PC-3 (cell line): ENCODE data around the gene OSBPL1A. TPM values are rescaled to one million over a fixed set of nuclear protein-coding genes. Genes with fewer than 3 reads are reported as not detected.
"Not testable (repeated sequence)": the region's sequence is repeated elsewhere in the genome, so short reads cannot be mapped to it uniquely, and the experiment has no call there.

Experiments used
- ATAC-seq: fragments of 200-7000 bp; cut with Tn5 transposase; 2 replicates; pipeline ENCODE4 v1.9.1; 2020; ENCODE audit warnings: mild to moderate bottlenecking, moderate library complexity
- BruUV-seq: library from RNA; stranded (reverse); fragments of 400-500 nt; replicated peaks from 2 replicates; lab custom pipeline; 2021; lab: Mats Ljungman, UMichigan
- CTCF ChIA-PET: fragments of 300-600 bp; sonication (Branson Sonifier 250); formaldehyde crosslinking; loops from one replicate; lab custom pipeline; 2022; ENCODE audit warnings: antibody characterized with exemption; lab: Charles Lee
- POLR2A ChIA-PET: fragments of 300-600 bp; sonication (Branson Sonifier 250); formaldehyde crosslinking; loops from one replicate; lab custom pipeline; 2022; ENCODE audit warnings: antibody characterized with exemption; ENCODE audit not compliant: unreplicated experiment; lab: Charles Lee
- DNase-seq: peaks from one replicate; pipeline ENCODE4 v3.0.0-alpha.2; 2015
- H2AFZ ChIP-seq: fragments of 300-600 bp; sonication (generic); 2 replicates; pipeline ENCODE4 v1.6.0; 2016; ENCODE audit warnings: antibody characterized with exemption, low read length
- H3F3A ChIP-seq: fragments of 300-600 bp; sonication (generic); one replicate; pipeline ENCODE4 v1.6.0; 2017; ENCODE audit warnings: antibody characterized with exemption, low read length, control low read depth, mild to moderate bottlenecking; ENCODE audit not compliant: unreplicated experiment
- H3K27ac ChIP-seq: fragments of 300-600 bp; sonication (generic); 2 replicates; pipeline ENCODE4 v1.5.1; 2016; ENCODE audit warnings: mild to moderate bottlenecking, low read length
- H3K27me3 ChIP-seq: fragments of 300-600 bp; sonication (generic); 2 replicates; pipeline ENCODE4 v1.6.1; 2016; ENCODE audit warnings: low read length, mixed read lengths
- H3K36me3 ChIP-seq: fragments of 300-600 bp; sonication (generic); 2 replicates; pipeline ENCODE4 v1.6.1; 2016; ENCODE audit warnings: low read depth, mixed run types, low read length, mixed read lengths
- H3K4me1 ChIP-seq: fragments of 300-600 bp; sonication (generic); 2 replicates; pipeline ENCODE4 v1.5.1; 2016; ENCODE audit warnings: low read length; ENCODE audit not compliant: insufficient read depth
- H3K4me2 ChIP-seq: fragments of 300-600 bp; sonication (generic); 2 replicates; pipeline ENCODE4 v1.6.0; 2016; ENCODE audit warnings: low read length
- H3K4me3 ChIP-seq: fragments of 300-600 bp; sonication (generic); 2 replicates; pipeline ENCODE4 v1.5.1; 2016; ENCODE audit warnings: mild to moderate bottlenecking, low read length, mixed read lengths
- H3K79me2 ChIP-seq: fragments of 300-600 bp; sonication (generic); 2 replicates; pipeline ENCODE4 v1.6.1; 2017; ENCODE audit warnings: low read length, mixed read lengths
- H3K9ac ChIP-seq: fragments of 300-600 bp; sonication (generic); 2 replicates; pipeline ENCODE4 v1.6.0; 2016; ENCODE audit warnings: mild to moderate bottlenecking, low read length
- H3K9me2 ChIP-seq: fragments of 300-600 bp; sonication (generic); replicated peaks from 2 replicates; pipeline ENCODE4 v1.6.1; 2016; ENCODE audit warnings: mixed run types, low read length, mixed read lengths
- H3K9me3 ChIP-seq: fragments of 300-600 bp; sonication (generic); 2 replicates; pipeline ENCODE4 v1.6.1; 2016; ENCODE audit warnings: low read length, mixed read lengths
- H4K20me1 ChIP-seq: fragments of 300-600 bp; sonication (generic); 2 replicates; pipeline ENCODE4 v1.6.1; 2016; ENCODE audit warnings: low read length, mixed read lengths
- EZH2 ChIP-seq: fragments of 300-600 bp; sonication (generic); IDR thresholded peaks from one replicate; pipeline ENCODE4 v1.6.1; 2017; ENCODE audit warnings: antibody characterized with exemption, mild to moderate bottlenecking, low read length; ENCODE audit not compliant: unreplicated experiment
- EZH2phosphoT487 ChIP-seq: fragments of 300-600 bp; sonication (generic); IDR thresholded peaks from 2 replicates; pipeline ENCODE4 v1.6.1; 2018; ENCODE audit warnings: mild to moderate bottlenecking, antibody characterized with exemption, low read length, borderline replicate concordance
- intact Hi-C: fragments of 100-400 bp; cut with micrococcal nuclease; formaldehyde crosslinking; loops from 2 replicates; pipeline ENCODE4 v1.9.0; 2023
- total RNA-seq: library from RNA; depleted of rRNA; stranded (reverse); fragments of >200 nt; gene quantifications from 2 replicates; pipeline ENCODE4 v1.2.3, GENCODE V29; 2014
- TF ChIP-seq, protein P1 (sequence below): fragments of 300-600 bp; sonication (generic); conservative IDR thresholded peaks from 2 replicates; pipeline ENCODE4 v1.5.1; 2017; ENCODE audit warnings: antibody characterized with exemption, low read depth, mild to moderate bottlenecking, low read length

OSBPL1A gene
- total RNA-seq, 1 experiment from 2014 or later = 39.7 TPM

GRCh38 chr18:24157855-24158254 is 239.8 kb downstream of the OSBPL1A start:
- ATAC-seq (no peak), DNase-seq (no peak)
- Histone ChIP-seq H3K4me3 (no peak overlapping the region), H3K9me2 (no peaks in the 10 kb centered on the region), H3K79me2 (no peaks in the 10 kb centered on the region), H3K36me3 (peaks cover 8% of the 10 kb centered on the region; the same call in 1 of the 2 replicates), H4K20me1 (no peaks in the 10 kb centered on the region), H3K27me3 (no peaks in the 10 kb centered on the region), H3K4me1 (no peaks in the 10 kb centered on the region), H3F3A (no peaks in the 10 kb centered on the region), H3K4me2 (no peak overlapping the region), H3K9ac (no peak overlapping the region), H3K27ac (no peak overlapping the region), H3K9me3 (no peaks in the 10 kb centered on the region), H2AFZ (no peak overlapping the region)
- CTCF ChIA-PET = no interaction called here
- POLR2A ChIA-PET = interaction anchor here (0.6 kb wide), 1 partner anchor 74 kb away, joined by 8 read pairs; no protein-coding TSS in a partner anchor
- intact Hi-C loops = no loop called here
- TF ChIP-seq EZH2 (no peak), EZH2phosphoT487 (no peak)
- TF ChIP-seq, protein P1, sequence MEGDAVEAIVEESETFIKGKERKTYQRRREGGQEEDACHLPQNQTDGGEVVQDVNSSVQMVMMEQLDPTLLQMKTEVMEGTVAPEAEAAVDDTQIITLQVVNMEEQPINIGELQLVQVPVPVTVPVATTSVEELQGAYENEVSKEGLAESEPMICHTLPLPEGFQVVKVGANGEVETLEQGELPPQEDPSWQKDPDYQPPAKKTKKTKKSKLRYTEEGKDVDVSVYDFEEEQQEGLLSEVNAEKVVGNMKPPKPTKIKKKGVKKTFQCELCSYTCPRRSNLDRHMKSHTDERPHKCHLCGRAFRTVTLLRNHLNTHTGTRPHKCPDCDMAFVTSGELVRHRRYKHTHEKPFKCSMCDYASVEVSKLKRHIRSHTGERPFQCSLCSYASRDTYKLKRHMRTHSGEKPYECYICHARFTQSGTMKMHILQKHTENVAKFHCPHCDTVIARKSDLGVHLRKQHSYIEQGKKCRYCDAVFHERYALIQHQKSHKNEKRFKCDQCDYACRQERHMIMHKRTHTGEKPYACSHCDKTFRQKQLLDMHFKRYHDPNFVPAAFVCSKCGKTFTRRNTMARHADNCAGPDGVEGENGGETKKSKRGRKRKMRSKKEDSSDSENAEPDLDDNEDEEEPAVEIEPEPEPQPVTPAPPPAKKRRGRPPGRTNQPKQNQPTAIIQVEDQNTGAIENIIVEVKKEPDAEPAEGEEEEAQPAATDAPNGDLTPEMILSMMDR = no peak
- no TSS peak for BruUV-seq

- ATAC-seq (no peak), DNase-seq (no peak)
- no peak overlapping the region for H3K9ac ChIP-seq
- no peaks in the 10 kb centered on the region for H3K9me2 ChIP-seq
- ChIA-PET CTCF (no interaction called here), POLR2A (no interaction called here)
- no peak overlapping the region for H2AFZ ChIP-seq
- H3K27me3 ChIP-seq = no peaks in the 10 kb centered on the region
- no peaks in the 10 kb centered on the region for H4K20me1 ChIP-seq
- H3K9me3 ChIP-seq = no peaks in the 10 kb centered on the region
- H3K79me2 ChIP-seq = no peaks in the 10 kb centered on the region
- no peaks in the 10 kb centered on the region for H3K4me1 ChIP-seq
- no peak overlapping the region for H3K27ac ChIP-seq
- no peak for TF ChIP-seq EZH2
- TF ChIP-seq EZH2phosphoT487 = no peak
- TF ChIP-seq, protein P1 = no peak
- no peak overlapping the region for H3K4me3 ChIP-seq
- H3K4me2 ChIP-seq = no peak overlapping the region
- no TSS peak for BruUV-seq
- H3K36me3 ChIP-seq = 0 out of 2 replicates have a peak, but pooled peaks cover 5% of the 10 kb centered on the region
- intact Hi-C loops = no loop called here
- H3F3A ChIP-seq = no peaks in the 10 kb centered on the region
These were observed 244.2 kb downstream of the OSBPL1A start for GRCh38 chr18:24153397-24153796.

DNA sequence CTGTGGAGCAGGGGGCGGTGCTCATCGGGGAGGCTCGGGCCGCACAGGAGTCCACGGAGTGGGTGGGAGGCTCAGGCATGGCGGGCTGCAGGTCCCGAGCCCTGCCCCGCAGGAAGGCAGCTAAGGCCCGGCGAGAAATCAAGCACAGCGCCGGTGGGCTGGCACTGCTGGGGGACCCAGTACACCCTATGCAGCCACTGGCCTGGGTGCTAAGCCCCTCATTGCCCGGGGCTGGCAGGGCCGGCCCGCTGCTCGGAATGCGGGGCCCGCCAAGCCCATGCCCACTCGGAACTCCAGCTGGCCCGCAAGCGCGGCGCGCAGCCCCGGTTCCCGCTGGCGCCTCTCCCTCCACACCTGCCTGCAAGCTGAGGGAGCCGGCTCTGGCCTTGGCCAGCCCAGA is 248.0 kb downstream of the OSBPL1A start:
- DNase-seq, H3K9me3 ChIP-seq, intact Hi-C loops, H3K9me2 ChIP-seq, H4K20me1 ChIP-seq, H3K27ac ChIP-seq, H3K79me2 ChIP-seq, CTCF ChIA-PET, POLR2A ChIA-PET, H2AFZ ChIP-seq, H3K4me3 ChIP-seq, ATAC-seq, H3F3A ChIP-seq, H3K9ac ChIP-seq, H3K27me3 ChIP-seq, BruUV-seq, H3K4me2 ChIP-seq, H3K4me1 ChIP-seq, H3K36me3 ChIP-seq: not testable (repeated sequence)
